Renal cortex interstitium (tissue), 11 donors: ENCODE data around the gene UHRF1. TPM values are rescaled to one million over a fixed set of nuclear protein-coding genes. Genes with fewer than 3 reads are reported as not detected.
"Not testable (repeated sequence)": the region's sequence is repeated elsewhere in the genome, so short reads cannot be mapped to it uniquely, and the experiment has no call there.

Experiments used
- DNase-seq, 11 donors: peaks; one replicate each; pipeline ENCODE4 v3.0.0-alpha.2; 2013; ENCODE audit warnings: low read depth in 9 of 11, low spot score in 4 of 11; ENCODE audit errors: extremely low read depth in 1 of 11
- polyA plus RNA-seq, 3 donors: library from polyadenylated mRNA; unstranded; fragments of 120-200 nt; gene quantifications; one replicate each; pipeline ENCODE4 v1.2.1, GENCODE V29; 2013; ENCODE audit not compliant: insufficient read length in 3 of 3

The UHRF1 gene
- polyA plus RNA-seq, 3 donors: 27.3 to 47.1 (median 35.8) TPM

GRCh38 chr19:4916292-4917082 lies 7.2 kb downstream of the UHRF1 start:
- no peak for DNase-seq

- no peak for DNase-seq
Observed at GRCh38 chr19:4922530-4923275, 13.4 kb downstream of the UHRF1 start.

GRCh38 chr19:4923276-4923747 lies 14.0 kb downstream of the UHRF1 start:
- DNase-seq: no peak

- DNase-seq: no peak
Observed at GRCh38 chr19:4929186-4929585, 19.9 kb downstream of the UHRF1 start.

- no peak for DNase-seq
Observed at GRCh38 chr19:4930664-4931063, 21.4 kb downstream of the UHRF1 start.

GRCh38 chr19:4932711-4933110 lies 23.4 kb downstream of the UHRF1 start:
- DNase-seq: no peak

- DNase-seq: no peak
Observed at GRCh38 chr19:4933528-4933927, 24.2 kb downstream of the UHRF1 start.

- DNase-seq: no peak
Observed at GRCh38 chr19:4935444-4935843, 26.1 kb downstream of the UHRF1 start.

GRCh38 chr19:4937060-4937459 lies 27.8 kb downstream of the UHRF1 start:
- no peak for DNase-seq

GRCh38 chr19:4938461-4938860 lies 29.2 kb downstream of the UHRF1 start:
- not testable (repeated sequence) for DNase-seq

- no peak for DNase-seq
Observed at GRCh38 chr19:4939466-4939865, 30.2 kb downstream of the UHRF1 start.

GRCh38 chr19:4941638-4942169 lies 32.4 kb downstream of the UHRF1 start:
- not testable (repeated sequence) for DNase-seq

GRCh38 chr19:4950650-4951049 lies 41.3 kb downstream of the UHRF1 start:
- not testable (repeated sequence) for DNase-seq

- no peak for DNase-seq
Observed at GRCh38 chr19:4951656-4952055, 42.4 kb downstream of the UHRF1 start.

GRCh38 chr19:4952945-4953344 lies 43.6 kb downstream of the UHRF1 start:
- no peak for DNase-seq

- not testable (repeated sequence) for DNase-seq
Observed at GRCh38 chr19:4954320-4955149, 45.2 kb downstream of the UHRF1 start.

- DNase-seq: no peak
Observed at GRCh38 chr19:4955274-4955673, 46.0 kb downstream of the UHRF1 start.

- DNase-seq: no peak
Observed at GRCh38 chr19:4957981-4958380, 48.7 kb downstream of the UHRF1 start.

GRCh38 chr19:4962085-4962619 lies 52.9 kb downstream of the UHRF1 start:
- DNase-seq: no peak
